IPS-11a (cell line): Measurements from ENCODE around the gene UBAC2.

Experiments
- H3K4me3 ChIP-seq: one replicate; pipeline ENCODE4 v1.5.1; 2013; ENCODE audit warnings: low read depth, low read length, control low read depth

UBAC2 gene

GRCh38 chr13:99422586-99423220, 222.0 kb downstream of the UBAC2 start:
- no peak overlapping the region for H3K4me3 ChIP-seq

DNA sequence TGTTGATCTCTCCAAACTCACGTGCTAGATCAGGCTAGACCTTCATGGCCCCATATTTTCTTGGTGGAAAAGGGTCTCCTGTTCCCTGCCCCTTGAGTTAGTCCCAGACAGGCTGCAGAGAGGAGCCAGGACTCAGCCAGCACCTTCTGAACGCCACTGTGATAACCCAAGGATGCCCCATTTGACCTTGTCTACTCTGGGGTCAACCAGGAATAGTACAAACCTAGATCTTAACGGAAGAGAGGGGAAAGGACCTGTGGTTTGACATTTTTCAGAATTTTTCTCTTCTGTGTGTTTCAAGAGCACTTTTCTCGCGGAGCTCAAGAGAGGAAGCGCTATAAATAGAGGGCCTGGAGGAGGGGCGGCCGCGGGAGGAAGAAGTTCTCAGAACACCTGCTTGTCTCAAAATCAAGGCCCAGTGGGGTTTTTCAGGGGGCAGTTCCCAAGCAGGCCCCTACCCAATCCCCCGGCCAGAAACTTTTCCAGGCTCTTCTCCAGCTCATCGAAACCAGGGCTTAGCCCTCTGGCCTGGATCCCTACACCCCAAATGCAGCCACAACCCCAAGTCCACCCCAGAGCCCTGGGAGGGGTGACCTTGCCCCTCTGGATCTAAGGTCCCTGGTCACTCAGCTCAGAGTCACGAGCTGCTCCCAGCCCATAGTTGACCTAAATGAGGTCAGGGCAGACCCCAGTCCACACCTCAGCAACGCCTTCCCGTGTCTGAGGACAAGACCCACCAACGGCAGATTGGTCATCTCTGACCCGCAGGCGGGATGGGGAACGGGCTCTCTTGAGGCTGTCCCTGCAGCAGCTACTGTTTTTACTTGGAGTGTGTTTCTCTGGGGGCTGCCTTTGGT, 225.1 kb downstream of the UBAC2 start:
- no peak overlapping the region for H3K4me3 ChIP-seq

- H3K4me3 ChIP-seq: no peak overlapping the region
These were observed 225.8 kb downstream of the UBAC2 start for GRCh38 chr13:99426426-99426825.

GRCh38 chr13:99429670-99430069, 229.0 kb downstream of the UBAC2 start:
- H3K4me3 ChIP-seq: no peak overlapping the region

DNA sequence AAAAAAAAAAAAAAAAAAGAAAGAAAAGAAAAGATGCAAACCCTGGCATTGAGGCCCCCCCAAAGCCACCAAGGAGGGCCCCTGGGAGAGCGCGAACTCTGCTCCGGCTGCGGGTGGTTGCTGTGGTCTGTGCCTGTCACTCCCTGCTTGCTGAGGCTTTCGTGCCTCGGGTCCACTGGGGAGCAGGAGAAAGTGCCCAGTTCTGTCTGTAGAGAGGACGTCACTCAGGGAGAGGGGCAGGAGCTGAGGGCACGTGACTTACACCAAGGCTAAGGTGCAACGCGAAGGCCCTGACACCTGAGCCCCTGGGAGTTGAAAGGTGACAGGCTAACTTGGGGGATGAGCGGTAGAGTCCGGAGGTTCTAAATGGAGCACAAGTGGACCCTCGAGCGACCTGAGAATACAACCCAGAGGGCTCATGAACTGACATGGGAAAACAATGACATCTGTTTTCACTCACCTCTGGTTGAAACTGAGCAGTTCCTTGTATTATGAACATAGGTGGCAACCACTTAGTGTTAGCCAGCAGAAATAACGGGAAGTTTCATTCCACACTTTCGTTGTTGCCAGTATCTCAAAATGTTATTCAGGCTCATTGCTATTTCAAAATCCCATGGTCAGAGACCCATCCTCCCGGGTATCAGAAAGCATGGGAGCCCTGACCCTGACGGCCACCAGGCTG, 231.4 kb downstream of the UBAC2 start:
- no peak overlapping the region for H3K4me3 ChIP-seq

- H3K4me3 ChIP-seq: no peak overlapping the region
These were observed 232.2 kb downstream of the UBAC2 start for GRCh38 chr13:99432609-99433542.

DNA sequence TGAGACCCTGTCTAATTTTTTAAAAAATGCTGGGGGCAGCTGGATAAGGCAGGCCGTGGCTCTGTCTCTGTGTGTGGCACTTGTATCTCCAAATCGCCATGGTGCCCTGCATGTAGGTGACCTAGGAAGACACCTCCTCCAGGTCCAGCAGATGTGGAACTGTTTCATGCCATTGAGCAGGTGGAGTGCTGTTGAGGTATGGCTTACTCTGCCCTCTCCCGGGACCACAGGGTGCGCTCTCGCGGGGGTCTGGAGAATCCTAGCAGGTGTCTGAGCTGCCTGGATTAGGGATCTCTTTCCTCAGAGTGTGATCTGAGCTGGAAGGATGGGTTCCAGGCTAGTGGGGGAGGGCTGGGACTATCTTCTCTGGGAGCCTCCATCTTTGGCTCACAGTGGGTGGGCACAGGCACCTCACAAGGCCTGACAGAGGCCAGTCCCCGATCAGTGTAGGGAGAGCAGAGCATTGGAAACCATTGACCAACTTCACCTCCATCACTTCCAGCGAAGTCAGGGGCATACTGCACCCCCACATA, 233.0 kb downstream of the UBAC2 start:
- no peak overlapping the region for H3K4me3 ChIP-seq

DNA sequence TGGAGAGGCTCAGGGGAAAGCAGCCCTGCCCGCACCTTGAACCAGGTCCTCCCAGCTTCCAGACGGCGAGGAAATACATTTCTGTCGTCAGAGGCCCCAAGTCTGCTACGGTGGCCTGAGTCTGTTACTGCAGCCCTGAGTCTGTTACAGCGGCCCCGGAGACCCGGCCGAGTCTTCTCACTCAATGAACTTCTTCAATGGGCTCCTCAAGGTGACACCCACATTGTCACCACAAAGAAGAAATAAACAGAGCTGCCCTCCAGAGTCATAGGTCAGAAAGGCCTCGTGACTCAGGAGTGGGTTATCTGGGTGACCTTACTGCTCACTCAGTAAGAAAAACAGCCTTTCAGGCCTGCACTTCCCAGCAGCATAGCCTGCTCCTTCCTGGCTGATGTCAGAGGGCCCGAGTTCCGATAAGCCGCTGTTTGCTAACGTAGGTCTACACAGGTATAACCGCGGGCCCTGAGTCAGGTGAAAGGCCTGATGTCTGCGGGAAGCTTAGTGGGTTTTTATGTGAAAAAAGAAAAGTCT, 233.7 kb downstream of the UBAC2 start:
- no peak overlapping the region for H3K4me3 ChIP-seq

- H3K4me3 ChIP-seq: no peak overlapping the region
These were observed 234.5 kb downstream of the UBAC2 start for GRCh38 chr13:99435116-99435515.

DNA sequence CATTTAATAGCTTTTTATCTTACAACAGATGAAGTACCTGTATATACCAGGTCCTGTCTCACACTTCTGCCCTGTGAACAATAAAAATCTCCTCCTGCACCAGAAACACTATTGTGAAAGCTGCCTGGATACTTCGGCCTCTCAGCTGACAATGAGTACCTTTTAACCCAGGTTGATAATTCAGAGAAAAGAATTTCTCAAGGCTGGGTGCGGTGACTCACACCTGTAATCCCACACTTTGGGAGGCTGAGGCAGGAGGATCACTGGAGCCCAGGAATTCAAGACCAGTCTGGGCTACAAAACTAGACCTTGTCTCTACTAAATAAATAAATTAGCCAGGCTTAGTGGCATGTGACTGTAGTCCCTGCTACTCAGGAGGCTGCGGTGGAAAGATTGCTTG, 235.3 kb downstream of the UBAC2 start:
- H3K4me3 ChIP-seq: no peak overlapping the region
